Heart left ventricle (tissue), 16 donors: ENCODE data around the gene THUMPD2. TPM values are rescaled to one million over a fixed set of nuclear protein-coding genes. Genes with fewer than 3 reads are reported as not detected.
"Not testable (repeated sequence)": the region's sequence is repeated elsewhere in the genome, so short reads cannot be mapped to it uniquely, and the experiment has no call there.

Source experiments
- ATAC-seq, 4 donors: fragments of 200-7000 bp; cut with Tn5 transposase; one replicate each; pipeline ENCODE4 v1.9.1; 2020 to 2022; ENCODE audit warnings: moderate library complexity in 4 of 4, mild to moderate bottlenecking in 3 of 4, moderate number of reproducible peaks in 1 of 4
- DNase-seq, 5 donors: peaks; one replicate each; pipeline ENCODE4 v3.0.0-alpha.2; 2020
- H3K27ac ChIP-seq, 12 donors: fragments of 200-600 bp; sonication (generic) in 4 of 12; one replicate each; pipeline versions ENCODE4 v1.5.0 to v1.8.0; 2016 to 2022; ENCODE audit warnings: mild to moderate bottlenecking in 2 of 12
- H3K27me3 ChIP-seq, 9 donors: fragments of 200-600 bp; sonication (generic) in 2 of 9; one replicate each; pipeline versions ENCODE4 v1.5.1 to v1.8.0; 2016 to 2022; ENCODE audit warnings: mild to moderate bottlenecking in 3 of 9
- H3K36me3 ChIP-seq, 9 donors: fragments of 200-600 bp; sonication (generic) in 2 of 9; one replicate each; pipeline versions ENCODE4 v1.5.0 to v1.8.0; 2018 to 2022; ENCODE audit warnings: mild to moderate bottlenecking in 2 of 9
- H3K4me1 ChIP-seq, 12 donors: fragments of 200-600 bp; sonication (generic) in 4 of 12; one replicate each; pipeline versions ENCODE4 v1.5.0 to v1.8.0; 2016 to 2022; ENCODE audit warnings: mild to moderate bottlenecking in 3 of 12
- H3K4me3 ChIP-seq, 12 donors: fragments of 200-600 bp; sonication (generic) in 4 of 12; one replicate each; pipeline versions ENCODE4 v1.5.0 to v1.8.0; 2017 to 2022; ENCODE audit warnings: mild to moderate bottlenecking in 9 of 12, moderate library complexity in 4 of 12
- H3K9me3 ChIP-seq, 12 donors: fragments of 200-600 bp; sonication (generic) in 4 of 12; one replicate each; pipeline versions ENCODE4 v1.5.0 to v1.8.0; 2016 to 2022; ENCODE audit warnings: mild to moderate bottlenecking in 1 of 12
- CTCF ChIP-seq, 12 donors: fragments of 200-600 bp; sonication (generic) in 4 of 12; IDR thresholded peaks; one replicate each; pipeline versions ENCODE4 v1.5.0 to v1.8.0; 2018 to 2022; ENCODE audit warnings: antibody characterized with exemption in 12 of 12, mild to moderate bottlenecking in 5 of 12
- POLR2A ChIP-seq, 2 donors: fragments of 450-650 bp; IDR thresholded peaks; one replicate each; pipeline ENCODE4 v1.6.1; 2017; ENCODE audit warnings: antibody characterized with exemption in 2 of 2, mild to moderate bottlenecking in 2 of 2, moderate library complexity in 2 of 2
- WGBS, 4 donors: extraction: QIAGEN DNeasy Blood & Tissue Kit in 2 of 4; methylation state at CpG; one replicate each; pipeline versions ENCODE4 v1.1.5 to v1.1.7; 2013 to 2018; 5-methylcytosine and 5-hydroxymethylcytosine counted together
- intact Hi-C, 10 donors: fragments of 100-400 bp; cut with DNase I; formaldehyde crosslinking; loops; one replicate each; pipeline versions ENCODE4 v1.11.1 to v1.14.2; 2022
- polyA plus RNA-seq, 2 donors: library from polyadenylated mRNA; stranded (reverse); fragments of 200-250 nt; gene quantifications; one replicate each; pipeline ENCODE4 v1.2.3, GENCODE V29; 2013
- total RNA-seq, 9 donors: library from RNA; depleted of rRNA in 2 of 9; stranded (reverse); fragments of >200 nt in 2 of 9; fragmentation: NEBNext Ultra II Directional in 3 of 9; extraction: Animal tissue kit (Norgen Biotek cat#: 25700) in 3 of 9; gene quantifications; one replicate each; pipeline versions ENCODE4 v1.1.0 to v1.2.4, GENCODE V29; 2016 to 2023
- donor health status: ischemic (EF 13 %, LVEDD 7.1; RV severe dilation, severe dysfunction).
- donor health status: healthy with polysubstance abuse.
- donor health status: DM: no; HTN: yes; CAD: no.
- donor health status: DM: no; HTN: no; CAD: no.
- donor health status: ischemic (EF 25% LVEDD 6.9; RV normal size, moderate dysfunction).
- donor health status: ischemic (EF 25% LVEDD 5.7; RV mildly dilated, moderate dysfunction).
- donor health status: healthy.
- donor health status: DM: yes; HTN: yes; CAD: no.
- donor health status: ischemic (EF 35%, LVEDD 5.7; RV mildly dilated, moderate dysfunction).
- donor health status: nonischemic (EF 11% LVEDD 7.7; RV severe dilation, severe dysfunction).
- donor health status: DM: yes; HTN: yes; CAD: no.
- donor health status: PGD.
- donor health status: ischemic (EF 29% LVEDD 5.4; RV normal size, mild dysfunction).
- donor health status: nonischemic (EF 23%, LVEDD 6.1; RV moderate dilation, normal function).

The THUMPD2 gene
- total and polyA plus RNA-seq, 11 donors = 3.6 to 6.2 (median 5.3) TPM

GRCh38 chr2:39728941-39729351 is 50.1 kb downstream of the THUMPD2 start:
- Histone ChIP-seq H3K27me3 (no peaks in the 10 kb centered on the region), H3K27ac (no peak overlapping the region), H3K36me3 (peaks cover 0 to 8% (median 0%) of the 10 kb centered on the region in 9 donors), H3K4me3 (no peak overlapping the region), H3K9me3 (peaks cover 0 to 6% (median 0%) of the 10 kb centered on the region in 12 donors), H3K4me1 (peaks cover 0 to 19% (median 2%) of the 10 kb centered on the region in 12 donors)
- ATAC-seq = peak in 1 of 4 donors; percentile 40
- TF ChIP-seq CTCF (IDR thresholded peaks at IDR 0.05) (peak; percentile 34 to 72 (median 60)), POLR2A (IDR thresholded peaks at IDR 0.05) (no peak)
- intact Hi-C loops = loop anchor here in 4 of 10 donors (5.0 to 10.0 kb wide), 3 partner anchors 134 to 354 kb away; no protein-coding TSS in a partner anchor
- WGBS, 4 donors = 66 to 70% (median 68%) methylated on average over 5 of the region's 5 CpGs
- peak in 2 of 5 donors; percentile 28 to 39 for DNase-seq

- H3K36me3 ChIP-seq, H3K9me3 ChIP-seq, ATAC-seq, H3K4me3 ChIP-seq, DNase-seq, H3K27ac ChIP-seq, H3K27me3 ChIP-seq: not testable (repeated sequence)
- H3K4me1 ChIP-seq = peaks cover 0 to 27% (median 5%) of the 10 kb centered on the region in 12 donors
- intact Hi-C loops = loop anchor here in 4 of 10 donors (5.0 to 10.0 kb wide), 3 partner anchors 133 to 353 kb away; no protein-coding TSS in a partner anchor
- WGBS, 4 donors = 56 to 78% (median 70%) methylated on average over 4 of the region's 4 CpGs
These were observed 51.0 kb downstream of the THUMPD2 start for GRCh38 chr2:39728085-39728484.

GRCh38 chr2:39725401-39725800 is 53.7 kb downstream of the THUMPD2 start:
- H3K36me3 ChIP-seq = no peaks in the 10 kb centered on the region

GRCh38 chr2:39724828-39725144 is 54.3 kb downstream of the THUMPD2 start:
- 92 to 96% (median 94%) methylated on average over 4 of the region's 4 CpGs for WGBS, 4 donors
- Histone ChIP-seq H3K27me3 (no peaks in the 10 kb centered on the region), H3K4me1 (peaks cover 0 to 21% (median 0%) of the 10 kb centered on the region in 12 donors), H3K27ac (no peak overlapping the region), H3K4me3 (no peak overlapping the region), H3K9me3 (no peaks in the 10 kb centered on the region), H3K36me3 (no peaks in the 10 kb centered on the region)
- DNase-seq (no peak), ATAC-seq (no peak)
- intact Hi-C loops = loop anchor here in 4 of 10 donors (5.0 to 10.0 kb wide), 3 partner anchors 130 to 350 kb away; no protein-coding TSS in a partner anchor
- TF ChIP-seq POLR2A (IDR thresholded peaks at IDR 0.05) (no peak), CTCF (IDR thresholded peaks at IDR 0.05) (no peak)

More at GRCh38 chr2:39725401-39725800, 53.7 kb downstream of the THUMPD2 start:
- DNase-seq (no peak), ATAC-seq (no peak)
- H3K27me3 ChIP-seq = no peaks in the 10 kb centered on the region
- intact Hi-C loops = loop anchor here in 4 of 10 donors (5.0 to 10.0 kb wide), 3 partner anchors 131 to 351 kb away; no protein-coding TSS in a partner anchor
- no peak overlapping the region for H3K4me3 ChIP-seq
- H3K4me1 ChIP-seq = peaks cover 0 to 21% (median 0%) of the 10 kb centered on the region in 12 donors
- WGBS, 4 donors = 87 to 94% (median 91%) methylated on average over 5 of the region's 5 CpGs
- no peaks in the 10 kb centered on the region for H3K9me3 ChIP-seq
- TF ChIP-seq POLR2A (IDR thresholded peaks at IDR 0.05) (no peak), CTCF (IDR thresholded peaks at IDR 0.05) (no peak)
- no peak overlapping the region for H3K27ac ChIP-seq
